B cell (primary cell): ENCODE results near the gene LRP6. TPM values are rescaled to one million over a fixed set of nuclear protein-coding genes. Genes with fewer than 3 reads are reported as not detected.

ENCODE experiments used
- ATAC-seq: fragments of 200-7000 bp; cut with Tn5 transposase; one replicate; pipeline ENCODE4 v1.10.0; 2021; ENCODE audit warnings: low read depth, mild to moderate bottlenecking, moderate number of reproducible peaks, moderate library complexity
- CTCF ChIA-PET: fragments of 350-600 bp; sonication (Branson Sonifier 250); formaldehyde crosslinking; loops from one replicate; lab custom pipeline; 2021; ENCODE audit warnings: antibody characterized with exemption, inconsistent platforms; lab: Charles Lee
- POLR2A ChIA-PET: fragments of 350-600 bp; sonication (Branson Sonifier 250); formaldehyde crosslinking; loops from one replicate; lab custom pipeline; 2021; ENCODE audit warnings: antibody characterized with exemption; lab: Charles Lee
- DNase-seq: peaks from one replicate; pipeline ENCODE4 v3.0.0; 2013
- H2AFZ ChIP-seq: 2 replicates; pipeline ENCODE4 v1.6.1; 2012; ENCODE audit warnings: mild to moderate bottlenecking, low read depth, low read length; ENCODE audit not compliant: insufficient read depth, poor library complexity, severe bottlenecking
- H3K27ac ChIP-seq, 2 donors: 1 replicate in 1 of 2; 2 replicates in 1 of 2; pipeline ENCODE4 v1.5.1; 2012 to 2013; ENCODE audit warnings: low read length in 2 of 2, mild to moderate bottlenecking in 2 of 2, moderate library complexity in 1 of 2
- H3K27me3 ChIP-seq, 4 experiments: fragments of 200-600 bp in 1 of 4; sonication (generic) in 1 of 4; replicated peaks in 1 of 4; 1 replicate in 2 of 4; 2 replicates in 2 of 4; pipeline versions ENCODE4 v1.6.1 to v1.7.0; 2013 to 2016; ENCODE audit warnings: low read length in 3 of 4, mild to moderate bottlenecking in 2 of 4, mixed read lengths in 1 of 4, moderate library complexity in 1 of 4; ENCODE audit not compliant: insufficient read depth in 4 of 4, control insufficient read depth in 3 of 4; ENCODE audit errors: control extremely low read depth in 1 of 4
- H3K36me3 ChIP-seq, 2 experiments: replicated peaks in 1 of 2; 1 replicate in 1 of 2; 2 replicates in 1 of 2; pipeline versions ENCODE4 v1.6.1 to v1.7.1; 2013; ENCODE audit warnings: low read length in 1 of 2; ENCODE audit not compliant: insufficient read depth in 2 of 2, control insufficient read depth in 1 of 2; ENCODE audit errors: control extremely low read depth in 1 of 2, extremely low read depth in 1 of 2
- H3K4me1 ChIP-seq, 2 donors: fragments of 200-600 bp in 1 of 2; sonication (generic) in 1 of 2; 1 replicate in 1 of 2; 2 replicates in 1 of 2; pipeline versions ENCODE4 v1.5.1 to v1.6.1; 2013 to 2017; ENCODE audit warnings: low read length in 2 of 2; ENCODE audit not compliant: control insufficient read depth in 2 of 2, insufficient read depth in 2 of 2
- H3K4me2 ChIP-seq: replicated peaks from 2 replicates; pipeline ENCODE3; 2012; ENCODE audit warnings: mild to moderate bottlenecking, low read depth, low read length; ENCODE audit not compliant: poor library complexity, severe bottlenecking
- H3K4me3 ChIP-seq, 5 experiments: fragments of 200-600 bp in 1 of 5; sonication (generic) in 1 of 5; 1 replicate in 3 of 5; 2 replicates in 2 of 5; pipeline versions ENCODE4 v1.5.1 to v1.7.0; 2011 to 2016; ENCODE audit warnings: low read length in 4 of 5, mild to moderate bottlenecking in 4 of 5, low read depth in 2 of 5, control low read depth in 1 of 5, moderate library complexity in 1 of 5; ENCODE audit not compliant: insufficient read depth in 1 of 5; ENCODE audit errors: control extremely low read depth in 1 of 5, extremely low read depth in 1 of 5
- H3K79me2 ChIP-seq: fragments of 200-600 bp; sonication (generic); one replicate; pipeline ENCODE4 v1.6.0; 2016; ENCODE audit warnings: low read length; ENCODE audit not compliant: control insufficient read depth, insufficient read depth
- H3K9ac ChIP-seq: fragments of 200-600 bp; sonication (generic); 2 replicates; pipeline ENCODE4 v1.6.1; 2017; ENCODE audit warnings: mild to moderate bottlenecking, low read length, moderate library complexity
- H3K9me3 ChIP-seq, 3 donors: one replicate each; pipeline versions ENCODE4 v1.6.1 to v1.7.1; 2013; ENCODE audit warnings: low read length in 2 of 3; ENCODE audit not compliant: control insufficient read depth in 2 of 3, insufficient read depth in 1 of 3; ENCODE audit errors: control extremely low read depth in 1 of 3
- H4K20me1 ChIP-seq: 2 replicates; pipeline ENCODE4 v1.6.0; 2012; ENCODE audit warnings: mild to moderate bottlenecking, low read length; ENCODE audit not compliant: insufficient read depth, control insufficient read depth, poor library complexity, severe bottlenecking
- H3K27ac Mint-ChIP-seq: one replicate; pipeline ENCODE4 v1.8.0; 2021; ENCODE audit warnings: mixed read lengths
- H3K27me3 Mint-ChIP-seq: one replicate; pipeline ENCODE4 v1.8.0; 2021; ENCODE audit warnings: mixed read lengths
- H3K4me1 Mint-ChIP-seq: one replicate; pipeline ENCODE4 v1.8.0; 2021; ENCODE audit warnings: mixed read lengths
- H3K4me3 Mint-ChIP-seq: one replicate; pipeline ENCODE4 v1.8.0; 2021; ENCODE audit warnings: mixed read lengths
- H3K9me3 Mint-ChIP-seq: one replicate; pipeline ENCODE4 v1.8.0; 2022; ENCODE audit warnings: mixed read lengths; ENCODE audit not compliant: insufficient read depth
- EZH2 ChIP-seq: IDR thresholded peaks from 2 replicates; pipeline ENCODE4 v1.6.1; 2012; ENCODE audit warnings: borderline replicate concordance, low read depth, mild to moderate bottlenecking, moderate library complexity, low read length; ENCODE audit not compliant: insufficient read depth, poor library complexity, severe bottlenecking
- WGBS: methylation state at CpG from one replicate; pipeline ENCODE4 v1.1.5; 2013; ENCODE audit warnings: missing lambda C conversion rate; ENCODE audit not compliant: insufficient coverage; 5-methylcytosine and 5-hydroxymethylcytosine counted together
- intact Hi-C: fragments of 100-400 bp; cut with micrococcal nuclease; formaldehyde crosslinking; loops from one replicate; pipeline ENCODE4 v1.10.0; 2022
- polyA plus RNA-seq: library from polyadenylated mRNA; depleted of rRNA; stranded (reverse); fragments of >200 nt; gene quantifications from 2 replicates; pipeline ENCODE4 v1.2.3, GENCODE V29; 2012
- total RNA-seq, 2 donors: library from RNA; stranded (reverse); fragments of 120-200 nt in 1 of 2; gene quantifications; 1 replicate in 1 of 2; 2 replicates in 1 of 2; pipeline versions ENCODE4 v1.2.3 to v1.2.4, GENCODE V29; 2013 to 2022
- TF ChIP-seq, protein P1 (sequence below): fragments of 200-600 bp; IDR thresholded peaks from one replicate; pipeline ENCODE4 v1.8.0; 2022; ENCODE audit warnings: antibody characterized with exemption, mild to moderate bottlenecking

Gene LRP6
- total and polyA plus RNA-seq, 2 donors (not counting 1 experiment from before 2014, with no cell fraction given), result 0.34 to 2.8 TPM

- peaks cover 3% of the 10 kb centered on the region for H3K27me3 Mint-ChIP-seq
These were observed 52.6 kb downstream of the LRP6 start for GRCh38 chr12:12214201-12214600.

GRCh38 chr12:12212769-12213168, 54.1 kb downstream of the LRP6 start:
- H3K27me3 Mint-ChIP-seq, result peaks cover 6% of the 10 kb centered on the region
- Histone ChIP-seq H3K4me2 (no peak overlapping the region), H3K79me2 (no peaks in the 10 kb centered on the region), H3K27ac (no peak overlapping the region), H3K27me3 (no peaks in the 10 kb centered on the region), H3K9me3 (no peaks in the 10 kb centered on the region), H3K4me1 (no peaks in the 10 kb centered on the region), H3K4me3 (no peak overlapping the region), H3K36me3 (no peaks in the 10 kb centered on the region), H4K20me1 (no peaks in the 10 kb centered on the region), H3K9ac (no peak overlapping the region), H2AFZ (no peak overlapping the region)
- no peak overlapping the region for H3K27ac Mint-ChIP-seq
- intact Hi-C loops, result no loop called here
- H3K4me3 Mint-ChIP-seq, result no peak overlapping the region
- H3K9me3 Mint-ChIP-seq, result no peaks in the 10 kb centered on the region
- ATAC-seq (no peak), DNase-seq (no peak)
- ChIA-PET POLR2A (no interaction called here), CTCF (no interaction called here)
- WGBS, result no CpG with 5 or more reads among the region's 1 CpG
- peaks cover 2% of the 10 kb centered on the region for H3K4me1 Mint-ChIP-seq
- TF ChIP-seq, protein P1, sequence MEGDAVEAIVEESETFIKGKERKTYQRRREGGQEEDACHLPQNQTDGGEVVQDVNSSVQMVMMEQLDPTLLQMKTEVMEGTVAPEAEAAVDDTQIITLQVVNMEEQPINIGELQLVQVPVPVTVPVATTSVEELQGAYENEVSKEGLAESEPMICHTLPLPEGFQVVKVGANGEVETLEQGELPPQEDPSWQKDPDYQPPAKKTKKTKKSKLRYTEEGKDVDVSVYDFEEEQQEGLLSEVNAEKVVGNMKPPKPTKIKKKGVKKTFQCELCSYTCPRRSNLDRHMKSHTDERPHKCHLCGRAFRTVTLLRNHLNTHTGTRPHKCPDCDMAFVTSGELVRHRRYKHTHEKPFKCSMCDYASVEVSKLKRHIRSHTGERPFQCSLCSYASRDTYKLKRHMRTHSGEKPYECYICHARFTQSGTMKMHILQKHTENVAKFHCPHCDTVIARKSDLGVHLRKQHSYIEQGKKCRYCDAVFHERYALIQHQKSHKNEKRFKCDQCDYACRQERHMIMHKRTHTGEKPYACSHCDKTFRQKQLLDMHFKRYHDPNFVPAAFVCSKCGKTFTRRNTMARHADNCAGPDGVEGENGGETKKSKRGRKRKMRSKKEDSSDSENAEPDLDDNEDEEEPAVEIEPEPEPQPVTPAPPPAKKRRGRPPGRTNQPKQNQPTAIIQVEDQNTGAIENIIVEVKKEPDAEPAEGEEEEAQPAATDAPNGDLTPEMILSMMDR, result no peak
- TF ChIP-seq EZH2, result no peak

More at GRCh38 chr12:12214201-12214600, 52.6 kb downstream of the LRP6 start:
- intact Hi-C loops, result no loop called here
- H3K27me3 ChIP-seq, result no peaks in the 10 kb centered on the region
- H2AFZ ChIP-seq, result no peak overlapping the region
- POLR2A ChIA-PET, result no interaction called here
- CTCF ChIA-PET, result interaction anchor here (0.6 kb wide), 1 partner anchor 176 kb away, joined by 5 read pairs; no protein-coding TSS in a partner anchor
- no peak for DNase-seq
- no peak overlapping the region for H3K27ac ChIP-seq
- Mint-ChIP-seq H3K4me3 (no peak overlapping the region), H3K9me3 (no peaks in the 10 kb centered on the region), H3K27ac (no peak overlapping the region), H3K4me1 (peaks cover 2% of the 10 kb centered on the region)
- no peak overlapping the region for H3K4me2 ChIP-seq
- no peaks in the 10 kb centered on the region for H3K4me1 ChIP-seq
- no peak overlapping the region for H3K4me3 ChIP-seq
- ATAC-seq, result no peak
- TF ChIP-seq EZH2, result no peak
- TF ChIP-seq, protein P1, result no peak
- H3K9me3 ChIP-seq, result no peaks in the 10 kb centered on the region
- H3K79me2 ChIP-seq, result no peaks in the 10 kb centered on the region
- no peaks in the 10 kb centered on the region for H3K36me3 ChIP-seq
- no peaks in the 10 kb centered on the region for H4K20me1 ChIP-seq
- no peak overlapping the region for H3K9ac ChIP-seq
